HEK293 (cell line): Measurements from ENCODE around the gene RNF121.

Experiments used
- KLF16 ChIP-seq: fragments of 450-650 bp; formaldehyde crosslinking; IDR thresholded peaks from 2 replicates; pipeline ENCODE4 v1.5.1; 2017; ENCODE audit warnings: missing biosample characterization, missing genetic modification characterization
- TCF7L2 ChIP-seq: IDR thresholded peaks from 2 replicates; pipeline ENCODE4 v1.6.1; 2011; ENCODE audit warnings: low read depth, mild to moderate bottlenecking, inconsistent platforms, low read length, moderate library complexity, borderline replicate concordance
- ZBTB17 ChIP-seq: fragments of 450-650 bp; formaldehyde crosslinking; IDR thresholded peaks from 2 replicates; pipeline ENCODE4 v1.5.1; 2016; ENCODE audit warnings: missing biosample characterization, missing genetic modification characterization
- ZFP41 ChIP-seq: fragments of 450-650 bp; formaldehyde crosslinking; IDR thresholded peaks from 2 replicates; pipeline ENCODE4 v1.5.1; 2016; ENCODE audit warnings: missing biosample characterization, missing genetic modification characterization, borderline replicate concordance
- ZNF274 ChIP-seq, 2 experiments: fragments of 200-500 bp in 1 of 2; fragments of 450-650 bp in 1 of 2; sonication (Bioruptor generic) in 1 of 2; formaldehyde crosslinking in 1 of 2; IDR thresholded peaks; 2 replicates each; pipeline versions ENCODE4 v1.5.1 to v1.6.1; 2014 to 2016; ENCODE audit warnings: borderline replicate concordance in 1 of 2, inconsistent platforms in 1 of 2, low read length in 1 of 2, missing biosample characterization in 1 of 2, missing genetic modification characterization in 1 of 2
- ZNF324 ChIP-seq: fragments of 450-650 bp; formaldehyde crosslinking; IDR thresholded peaks from 2 replicates; pipeline ENCODE4 v1.5.1; 2016; ENCODE audit warnings: missing biosample characterization, missing genetic modification characterization
- ZNF549 ChIP-seq: fragments of 450-650 bp; IDR thresholded peaks from 2 replicates; pipeline ENCODE4 v1.5.1; 2018; ENCODE audit warnings: missing biosample characterization, missing genetic modification characterization, mild to moderate bottlenecking, inconsistent platforms, moderate library complexity
- ZNF660 ChIP-seq: fragments of 450-650 bp; IDR thresholded peaks from 2 replicates; pipeline ENCODE4 v1.5.1; 2018; ENCODE audit warnings: missing biosample characterization, mild to moderate bottlenecking, missing genetic modification characterization
- TF ChIP-seq, protein P1 (sequence below): fragments of 450-650 bp; formaldehyde crosslinking; IDR thresholded peaks from 2 replicates; pipeline ENCODE4 v1.5.1; 2016; ENCODE audit warnings: missing biosample characterization, missing genetic modification characterization
- TF ChIP-seq, protein P2 (sequence below): fragments of 450-650 bp; formaldehyde crosslinking; IDR thresholded peaks from 2 replicates; pipeline ENCODE4 v1.5.1; 2016; ENCODE audit warnings: missing biosample characterization, missing genetic modification characterization, low read depth
- TF ChIP-seq, protein P3 (sequence below): fragments of 450-650 bp; formaldehyde crosslinking; IDR thresholded peaks from 2 replicates; pipeline ENCODE4 v1.5.1; 2016; ENCODE audit warnings: missing biosample characterization, missing genetic modification characterization
- TF ChIP-seq, protein P4 (sequence below): fragments of 450-650 bp; formaldehyde crosslinking; IDR thresholded peaks from 2 replicates; pipeline ENCODE4 v1.5.1; 2016; ENCODE audit warnings: missing biosample characterization, missing genetic modification characterization
- TF ChIP-seq, protein P5 (sequence below): fragments of 450-650 bp; formaldehyde crosslinking; IDR thresholded peaks from 2 replicates; pipeline ENCODE4 v1.5.1; 2016; ENCODE audit warnings: missing biosample characterization, missing genetic modification characterization

DNA sequence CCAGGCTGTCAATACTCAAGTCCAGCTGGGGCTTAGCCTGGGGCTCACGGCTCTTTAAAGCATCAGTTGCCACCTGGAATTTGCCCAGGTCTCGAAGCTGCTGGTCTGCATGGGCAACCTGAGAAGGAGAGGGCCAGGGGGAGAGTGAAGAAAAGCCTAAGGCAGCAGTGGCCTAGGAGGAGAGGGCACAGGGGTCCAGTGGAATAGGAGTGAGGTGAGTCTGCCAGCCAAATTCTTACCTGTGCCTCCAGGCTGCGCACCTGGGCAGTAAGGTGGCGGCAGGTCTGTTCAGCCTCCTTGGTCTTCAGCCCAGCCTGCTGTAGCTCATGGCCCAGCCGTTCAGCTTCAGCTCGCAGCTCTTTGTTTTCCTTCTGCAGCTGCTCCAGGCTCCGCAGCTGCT lies 79.9 kb downstream of the RNF121 start:
- TF ChIP-seq ZNF660 (tag by site-specific recombination) (no peak), ZBTB17 (tag by site-specific recombination) (no peak), ZNF549 (tag by site-specific recombination) (no peak), ZNF274 (IDR thresholded peaks at IDR 0.05; ENCODE audit: low read length) (no peak), ZNF274 (tag by site-specific recombination; IDR thresholded peaks at IDR 0.05; ENCODE audit: borderline replicate concordance) (no peak), ZFP41 (tag by site-specific recombination) (no peak), KLF16 (no peak), ZNF324 (tag by site-specific recombination) (no peak), TCF7L2 (no peak)
- TF ChIP-seq, protein P1, sequence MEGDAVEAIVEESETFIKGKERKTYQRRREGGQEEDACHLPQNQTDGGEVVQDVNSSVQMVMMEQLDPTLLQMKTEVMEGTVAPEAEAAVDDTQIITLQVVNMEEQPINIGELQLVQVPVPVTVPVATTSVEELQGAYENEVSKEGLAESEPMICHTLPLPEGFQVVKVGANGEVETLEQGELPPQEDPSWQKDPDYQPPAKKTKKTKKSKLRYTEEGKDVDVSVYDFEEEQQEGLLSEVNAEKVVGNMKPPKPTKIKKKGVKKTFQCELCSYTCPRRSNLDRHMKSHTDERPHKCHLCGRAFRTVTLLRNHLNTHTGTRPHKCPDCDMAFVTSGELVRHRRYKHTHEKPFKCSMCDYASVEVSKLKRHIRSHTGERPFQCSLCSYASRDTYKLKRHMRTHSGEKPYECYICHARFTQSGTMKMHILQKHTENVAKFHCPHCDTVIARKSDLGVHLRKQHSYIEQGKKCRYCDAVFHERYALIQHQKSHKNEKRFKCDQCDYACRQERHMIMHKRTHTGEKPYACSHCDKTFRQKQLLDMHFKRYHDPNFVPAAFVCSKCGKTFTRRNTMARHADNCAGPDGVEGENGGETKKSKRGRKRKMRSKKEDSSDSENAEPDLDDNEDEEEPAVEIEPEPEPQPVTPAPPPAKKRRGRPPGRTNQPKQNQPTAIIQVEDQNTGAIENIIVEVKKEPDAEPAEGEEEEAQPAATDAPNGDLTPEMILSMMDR (tag by site-specific recombination), result no peak
- TF ChIP-seq, protein P2, sequence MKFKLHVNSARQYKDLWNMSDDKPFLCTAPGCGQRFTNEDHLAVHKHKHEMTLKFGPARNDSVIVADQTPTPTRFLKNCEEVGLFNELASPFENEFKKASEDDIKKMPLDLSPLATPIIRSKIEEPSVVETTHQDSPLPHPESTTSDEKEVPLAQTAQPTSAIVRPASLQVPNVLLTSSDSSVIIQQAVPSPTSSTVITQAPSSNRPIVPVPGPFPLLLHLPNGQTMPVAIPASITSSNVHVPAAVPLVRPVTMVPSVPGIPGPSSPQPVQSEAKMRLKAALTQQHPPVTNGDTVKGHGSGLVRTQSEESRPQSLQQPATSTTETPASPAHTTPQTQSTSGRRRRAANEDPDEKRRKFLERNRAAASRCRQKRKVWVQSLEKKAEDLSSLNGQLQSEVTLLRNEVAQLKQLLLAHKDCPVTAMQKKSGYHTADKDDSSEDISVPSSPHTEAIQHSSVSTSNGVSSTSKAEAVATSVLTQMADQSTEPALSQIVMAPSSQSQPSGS (tag by site-specific recombination), result no peak
- TF ChIP-seq, protein P3, sequence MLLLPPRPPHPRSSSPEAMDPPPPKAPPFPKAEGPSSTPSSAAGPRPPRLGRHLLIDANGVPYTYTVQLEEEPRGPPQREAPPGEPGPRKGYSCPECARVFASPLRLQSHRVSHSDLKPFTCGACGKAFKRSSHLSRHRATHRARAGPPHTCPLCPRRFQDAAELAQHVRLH, result no peak
- TF ChIP-seq, protein P4, sequence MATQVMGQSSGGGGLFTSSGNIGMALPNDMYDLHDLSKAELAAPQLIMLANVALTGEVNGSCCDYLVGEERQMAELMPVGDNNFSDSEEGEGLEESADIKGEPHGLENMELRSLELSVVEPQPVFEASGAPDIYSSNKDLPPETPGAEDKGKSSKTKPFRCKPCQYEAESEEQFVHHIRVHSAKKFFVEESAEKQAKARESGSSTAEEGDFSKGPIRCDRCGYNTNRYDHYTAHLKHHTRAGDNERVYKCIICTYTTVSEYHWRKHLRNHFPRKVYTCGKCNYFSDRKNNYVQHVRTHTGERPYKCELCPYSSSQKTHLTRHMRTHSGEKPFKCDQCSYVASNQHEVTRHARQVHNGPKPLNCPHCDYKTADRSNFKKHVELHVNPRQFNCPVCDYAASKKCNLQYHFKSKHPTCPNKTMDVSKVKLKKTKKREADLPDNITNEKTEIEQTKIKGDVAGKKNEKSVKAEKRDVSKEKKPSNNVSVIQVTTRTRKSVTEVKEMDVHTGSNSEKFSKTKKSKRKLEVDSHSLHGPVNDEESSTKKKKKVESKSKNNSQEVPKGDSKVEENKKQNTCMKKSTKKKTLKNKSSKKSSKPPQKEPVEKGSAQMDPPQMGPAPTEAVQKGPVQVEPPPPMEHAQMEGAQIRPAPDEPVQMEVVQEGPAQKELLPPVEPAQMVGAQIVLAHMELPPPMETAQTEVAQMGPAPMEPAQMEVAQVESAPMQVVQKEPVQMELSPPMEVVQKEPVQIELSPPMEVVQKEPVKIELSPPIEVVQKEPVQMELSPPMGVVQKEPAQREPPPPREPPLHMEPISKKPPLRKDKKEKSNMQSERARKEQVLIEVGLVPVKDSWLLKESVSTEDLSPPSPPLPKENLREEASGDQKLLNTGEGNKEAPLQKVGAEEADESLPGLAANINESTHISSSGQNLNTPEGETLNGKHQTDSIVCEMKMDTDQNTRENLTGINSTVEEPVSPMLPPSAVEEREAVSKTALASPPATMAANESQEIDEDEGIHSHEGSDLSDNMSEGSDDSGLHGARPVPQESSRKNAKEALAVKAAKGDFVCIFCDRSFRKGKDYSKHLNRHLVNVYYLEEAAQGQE, result no peak
- TF ChIP-seq, protein P5, sequence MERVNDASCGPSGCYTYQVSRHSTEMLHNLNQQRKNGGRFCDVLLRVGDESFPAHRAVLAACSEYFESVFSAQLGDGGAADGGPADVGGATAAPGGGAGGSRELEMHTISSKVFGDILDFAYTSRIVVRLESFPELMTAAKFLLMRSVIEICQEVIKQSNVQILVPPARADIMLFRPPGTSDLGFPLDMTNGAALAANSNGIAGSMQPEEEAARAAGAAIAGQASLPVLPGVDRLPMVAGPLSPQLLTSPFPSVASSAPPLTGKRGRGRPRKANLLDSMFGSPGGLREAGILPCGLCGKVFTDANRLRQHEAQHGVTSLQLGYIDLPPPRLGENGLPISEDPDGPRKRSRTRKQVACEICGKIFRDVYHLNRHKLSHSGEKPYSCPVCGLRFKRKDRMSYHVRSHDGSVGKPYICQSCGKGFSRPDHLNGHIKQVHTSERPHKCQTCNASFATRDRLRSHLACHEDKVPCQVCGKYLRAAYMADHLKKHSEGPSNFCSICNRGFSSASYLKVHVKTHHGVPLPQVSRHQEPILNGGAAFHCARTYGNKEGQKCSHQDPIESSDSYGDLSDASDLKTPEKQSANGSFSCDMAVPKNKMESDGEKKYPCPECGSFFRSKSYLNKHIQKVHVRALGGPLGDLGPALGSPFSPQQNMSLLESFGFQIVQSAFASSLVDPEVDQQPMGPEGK (tag by site-specific recombination), result no peak
